K562 (cell line): ENCODE measurements around the gene GP1BA. TPM values are rescaled to one million over a fixed set of nuclear protein-coding genes. Genes with fewer than 3 reads are reported as not detected.
A peak's percentile ranks its signal among the peaks of the same experiment; 100 is the strongest.

ENCODE experiments used
- ATAC-seq: fragments of 200-7000 bp; cut with Tn5 transposase; 3 replicates; pipeline ENCODE4 v1.9.1; 2020; ENCODE audit warnings: moderate library complexity
- BruUV-seq: library from RNA; stranded (reverse); fragments of 400-500 nt; replicated peaks from 2 replicates; lab custom pipeline; 2021; lab: Mats Ljungman, UMichigan
- CTCF ChIA-PET: fragments of 300-600 bp; formaldehyde crosslinking; extraction: SDS; loops from one replicate; lab custom pipeline; 2021; ENCODE audit warnings: low intra/inter-chr PET ratio; lab: Yijun Ruan, JAX
- POLR2A ChIA-PET: fragments of 300-600, 350-650 bp; sonication (Branson Sonifier 250); formaldehyde crosslinking; extraction: SDS; loops from one replicate; lab custom pipeline; 2021; ENCODE audit warnings: antibody characterized with exemption, inconsistent platforms; lab: Yijun Ruan, JAX
- DNase-seq, 4 experiments: peaks; one replicate each; pipeline versions ENCODE4 v3.0.0 to v3.0.0-alpha.2; 2011 to 2018; ENCODE audit warnings: low spot score in 3 of 4, mixed read lengths in 3 of 4; ENCODE audit errors: extremely low read depth in 1 of 4
- FAIRE-seq: peaks from 2 replicates; lab custom pipeline; 2011; peaks lifted over from hg19 to GRCh38; lab: Jason Lieb, UNC
- H2AFZ ChIP-seq: 2 replicates; pipeline ENCODE4 v1.6.0; 2011; ENCODE audit warnings: low read depth, low read length, control low read depth, inconsistent platforms
- H3K27ac ChIP-seq: fragments of 200-600 bp; 3 replicates; pipeline ENCODE4 v1.8.0; 2011; ENCODE audit warnings: low read depth, mild to moderate bottlenecking, control low read depth, inconsistent platforms, low read length, moderate library complexity, mixed read lengths; ENCODE audit errors: extremely low read depth
- H3K27me3 ChIP-seq, 2 experiments: fragments of 300-600 bp in 1 of 2; 2 replicates in 1 of 2; 3 replicates in 1 of 2; pipeline versions ENCODE4 v1.6.0 to v1.8.0; 2011; ENCODE audit warnings: inconsistent platforms in 2 of 2, low read length in 2 of 2, mild to moderate bottlenecking in 1 of 2, mixed read lengths in 1 of 2, moderate library complexity in 1 of 2; ENCODE audit not compliant: control insufficient read depth in 2 of 2, insufficient read depth in 2 of 2
- H3K36me3 ChIP-seq: fragments of 300-600 bp; 3 replicates; pipeline ENCODE4 v1.8.0; 2011; ENCODE audit warnings: mild to moderate bottlenecking, low read length, inconsistent platforms; ENCODE audit not compliant: control insufficient read depth, insufficient read depth
- H3K4me1 ChIP-seq, 2 experiments: fragments of 200-600 bp in 1 of 2; replicated peaks in 1 of 2; 2 replicates in 1 of 2; 3 replicates in 1 of 2; pipeline versions ENCODE4 v1.5.1 to v1.8.0; 2011; ENCODE audit warnings: inconsistent platforms in 2 of 2, low read length in 2 of 2, mild to moderate bottlenecking in 1 of 2, mixed read lengths in 1 of 2, moderate library complexity in 1 of 2; ENCODE audit not compliant: control insufficient read depth in 2 of 2, insufficient read depth in 2 of 2
- H3K4me2 ChIP-seq: 2 replicates; pipeline ENCODE4 v1.6.1; 2011; ENCODE audit warnings: low read length, control low read depth, inconsistent platforms, mixed read lengths; ENCODE audit not compliant: insufficient read depth
- H3K4me3 ChIP-seq: fragments of 200-600 bp; sonication (generic), shearing (Covaris generic); 2 replicates; pipeline ENCODE4 v1.5.1; 2016; ENCODE audit warnings: control low read depth, inconsistent platforms
- H3K79me2 ChIP-seq: fragments of 200-600 bp; 3 replicates; pipeline ENCODE4 v1.8.0; 2011; ENCODE audit warnings: low read length, inconsistent platforms; ENCODE audit not compliant: control insufficient read depth, insufficient read depth
- H3K9ac ChIP-seq, 2 experiments: 2 replicates each; pipeline versions ENCODE4 v1.6.0 to v1.6.1; 2011; ENCODE audit warnings: low read depth in 2 of 2, low read length in 2 of 2, control low read depth in 1 of 2, inconsistent platforms in 1 of 2, mild to moderate bottlenecking in 1 of 2, mixed read lengths in 1 of 2; ENCODE audit not compliant: insufficient read depth in 1 of 2
- H3K9me1 ChIP-seq: one replicate; pipeline ENCODE4 v1.6.0; 2011; ENCODE audit warnings: inconsistent platforms, mild to moderate bottlenecking, low read length, moderate library complexity; ENCODE audit not compliant: control insufficient read depth, insufficient read depth
- H3K9me3 ChIP-seq: replicated peaks from 2 replicates; pipeline ENCODE4 v1.5.1; 2011; ENCODE audit warnings: low read depth, low read length, inconsistent platforms; ENCODE audit not compliant: control insufficient read depth, insufficient read depth
- H4K20me1 ChIP-seq: replicated peaks from 2 replicates; pipeline ENCODE4 v1.6.1; 2011; ENCODE audit warnings: low read length, inconsistent platforms, mixed read lengths; ENCODE audit not compliant: control insufficient read depth, insufficient read depth
- CAMTA2 ChIP-seq: fragments of 250-450 bp; sonication (Bioruptor Pico); conservative IDR thresholded peaks from 2 replicates; pipeline ENCODE4 v1.5.1; 2022
- CBX8 ChIP-seq: fragments of 200-600 bp; sonication (generic); IDR thresholded peaks from 2 replicates; pipeline ENCODE4 v1.6.1; 2012; ENCODE audit warnings: borderline replicate concordance, mixed run types, low read depth, mild to moderate bottlenecking, moderate library complexity, mixed read lengths, low read length, control low read depth, inconsistent platforms; ENCODE audit not compliant: poor library complexity, severe bottlenecking; ENCODE audit errors: extremely low read depth
- HDAC8 ChIP-seq: fragments of 450-650 bp; IDR thresholded peaks from 2 replicates; pipeline ENCODE4 v1.6.1; 2016; ENCODE audit warnings: mild to moderate bottlenecking, missing genetic modification characterization, moderate library complexity, missing compliant biosample characterization
- HOXB6 ChIP-seq: fragments of 250-450 bp; sonication (Bioruptor Pico); IDR thresholded peaks from 2 replicates; pipeline ENCODE4 v1.5.1; 2022; ENCODE audit warnings: mild to moderate bottlenecking, borderline replicate concordance
- JUND ChIP-seq, 2 experiments: IDR thresholded peaks; 2 replicates in 1 of 2; 3 replicates in 1 of 2; pipeline ENCODE4 v1.6.1; 2011; ENCODE audit warnings: borderline replicate concordance in 2 of 2, low read depth in 2 of 2, low read length in 2 of 2, improper control_type of control experiment in 1 of 2, missing biosample characterization in 1 of 2, missing genetic modification characterization in 1 of 2, missing genetic modification reagents in 1 of 2
- KAT2B ChIP-seq: IDR thresholded peaks from one replicate; pipeline ENCODE4 v1.6.1; 2012; ENCODE audit warnings: low read depth, mild to moderate bottlenecking, control low read depth, inconsistent platforms, low read length, moderate library complexity
- MYC ChIP-seq, 2 experiments: fragments of 250-450 bp in 1 of 2; sonication (Bioruptor Pico) in 1 of 2; IDR thresholded peaks; 2 replicates each; pipeline versions ENCODE4 v1.5.1 to v1.6.1; 2012 to 2021; ENCODE audit warnings: low read depth in 2 of 2, borderline replicate concordance in 1 of 2, improper control_type of control experiment in 1 of 2, low read length in 1 of 2, mild to moderate bottlenecking in 1 of 2, moderate library complexity in 1 of 2
- PCBP1 ChIP-seq: fragments of 200-400 bp; formaldehyde crosslinking; IDR thresholded peaks from 2 replicates; pipeline ENCODE4 v1.6.1; 2018; ENCODE audit warnings: mild to moderate bottlenecking, low read depth, low read length; ENCODE audit not compliant: poor library complexity, severe bottlenecking
- RFX5 ChIP-seq: IDR thresholded peaks from 2 replicates; pipeline ENCODE4 v1.6.1; 2011; ENCODE audit warnings: low read depth, mild to moderate bottlenecking, improper control_type of control experiment, low read length
- TCFL5 ChIP-seq: fragments of 250-450 bp; sonication (Bioruptor Pico); conservative IDR thresholded peaks from 2 replicates; pipeline ENCODE4 v1.6.1; 2021; ENCODE audit warnings: mild to moderate bottlenecking, moderate library complexity, matching md5 sums
- USF1 ChIP-seq: sonication (generic); formaldehyde crosslinking; IDR thresholded peaks from 2 replicates; pipeline ENCODE4 v1.9.0; 2022; ENCODE audit warnings: mild to moderate bottlenecking, missing genetic modification reagents
- ZFP30 ChIP-seq: fragments of 250-450 bp; sonication (Bioruptor Pico); IDR thresholded peaks from 2 replicates; pipeline ENCODE4 v1.8.0; 2022; ENCODE audit warnings: moderate library complexity, mild to moderate bottlenecking, inconsistent platforms, borderline replicate concordance
- ZNF263 ChIP-seq: sonication (generic); formaldehyde crosslinking; IDR thresholded peaks from 2 replicates; pipeline ENCODE4 v1.8.0; 2022; ENCODE audit warnings: mild to moderate bottlenecking, missing genetic modification reagents, borderline replicate concordance
- ZNF592 ChIP-seq: fragments of 450-650 bp; IDR thresholded peaks from 2 replicates; pipeline ENCODE4 v1.6.1; 2017; ENCODE audit warnings: antibody characterized with exemption, mild to moderate bottlenecking
- WGBS: fragments of 100-300 bp; shearing (Covaris generic); methylation state at CpG from one replicate; pipeline ENCODE4 v1.1.6; 2016; ENCODE audit warnings: low coverage, mixed read lengths; ENCODE audit not compliant: insufficient coverage; ENCODE audit errors: missing lambda C conversion rate; 5-methylcytosine and 5-hydroxymethylcytosine counted together
- in situ Hi-C: fragments of 300-500 bp; cut with MboI; formaldehyde crosslinking; loops from 4 replicates; pipeline ENCODE4 v1.15.0; 2018; ENCODE audit warnings: inconsistent platforms, mixed read lengths
- intact Hi-C: fragments of 100-400 bp; cut with micrococcal nuclease; formaldehyde crosslinking; loops from 2 replicates; pipeline ENCODE4 v1.14.2; 2022
- polyA plus RNA-seq, 8 experiments: library from polyadenylated mRNA; depleted of rRNA in 4 of 8; stranded (reverse) in 5 of 8; unstranded in 3 of 8; fragments of >200 nt; fragmentation: Nextera tagmentation in 2 of 8; fragmentation: Illumina TruSeq in 1 of 8; extraction: Ambion mirVana in 2 of 8; extraction: Trizol in 1 of 8; gene quantifications; 2 replicates each; pipeline versions ENCODE4 v1.2.1 to v1.2.3, GENCODE V29; 2011 to 2014; ENCODE audit warnings: inconsistent platforms in 1 of 8, missing spikeins in 1 of 8
- total RNA-seq, 7 experiments: library from RNA; depleted of rRNA in 6 of 7; stranded (reverse); fragments of >200 nt in 6 of 7; fragmentation: Illumina TruSeq in 2 of 7; extraction: Trizol in 2 of 7; gene quantifications; 2 replicates each; pipeline versions ENCODE4 v1.2.1 to v1.2.3, GENCODE V29; 2011 to 2021; ENCODE audit warnings: low replicate concordance in 1 of 7

The GP1BA gene
- total and polyA plus RNA-seq, 9 of the 15 experiments (the other 6 are each of a cell fraction or from before 2014, with no cell fraction given), result 0.01 TPM; not detected in 8

- H2AFZ ChIP-seq, result no peak overlapping the region
- H3K4me1 ChIP-seq, result peaks cover 23 to 25% of the 10 kb centered on the region in 2 experiments
- intact Hi-C loops, result loop anchor here (10.0 kb wide), 1 partner anchor 64 kb away; the partner anchor contains the start of gene CHRNE
- peak; percentile 10; the same call in 1 of the 2 replicates for TF ChIP-seq ZNF592
- no peak for TF ChIP-seq RFX5
- TF ChIP-seq HOXB6 (CRISPR knock-in tag), result no peak
- no peak for TF ChIP-seq PCBP1
- TF ChIP-seq TCFL5 (CRISPR knock-in tag), result no peak
- no peak for TF ChIP-seq CAMTA2
- 0 out of 2 replicates have a peak, but pooled peaks have one; percentile 22 for TF ChIP-seq MYC (IDR thresholded peaks at IDR 0.05; ENCODE audit: low read depth, low read length)
- no peak for TF ChIP-seq MYC (CRISPR knock-in tag; IDR thresholded peaks at IDR 0.05; ENCODE audit: borderline replicate concordance, low read depth)
- no peak for TF ChIP-seq ZFP30
- no peak for TF ChIP-seq JUND (IDR thresholded peaks at IDR 0.05; ENCODE audit: borderline replicate concordance, low read depth, low read length)
- TF ChIP-seq JUND (tag; IDR thresholded peaks at IDR 0.05; ENCODE audit: borderline replicate concordance, low read depth, low read length), result no peak
- no peak for TF ChIP-seq HDAC8
- TF ChIP-seq USF1, result peak; percentile 13; the same call in 1 of the 2 replicates
- TF ChIP-seq CBX8, result no peak
- peak; percentile 75 for TF ChIP-seq ZNF263 (CRISPR knock-in tag)
- no peak for TF ChIP-seq KAT2B
- TF ChIP-seq, all 486 proteins: peak for 4
- ChIA-PET CTCF (no interaction called here), POLR2A (interaction anchor here (0.6 to 1.4 kb wide), 6 partner anchors 11 to 865 kb away, joined by 3 to 8 read pairs (median 6); partner anchors contain the start of gene CAMTA2)
- WGBS, result 47% methylated on average over 7 of the region's 23 CpGs
- FAIRE-seq, result no peak
- no peaks in the 10 kb centered on the region for H3K9me3 ChIP-seq
- DNase-seq, result peak in 3 of 4 experiments; percentile 16 to 22 (median 22)
- peak overlapping the region; percentile 70 for H3K4me3 ChIP-seq
- no peak for ATAC-seq
- BruUV-seq, result TSS peak; percentile 65
- peaks cover 53% of the 10 kb centered on the region; the same call in 2 of the 3 replicates for H3K36me3 ChIP-seq
- H3K27ac ChIP-seq, result peak overlapping the region; percentile 95
- peaks cover 26% of the 10 kb centered on the region for H3K79me2 ChIP-seq
- in situ Hi-C loops, result no loop called here
- peak overlapping the region; percentile 89 to 94 for H3K9ac ChIP-seq
- peak overlapping the region; percentile 89 for H3K4me2 ChIP-seq
- H3K27me3 ChIP-seq, result no peaks in the 10 kb centered on the region
- no peaks in the 10 kb centered on the region for H4K20me1 ChIP-seq
- no peaks in the 10 kb centered on the region for H3K9me1 ChIP-seq
Observed at GRCh38 chr17:4968486-4969046, 36.5 kb downstream of the GP1BA start.
